Memory B cell (primary cell): ENCODE measurements around the gene VAC14.
"Not testable (repeated sequence)": the region's sequence is repeated elsewhere in the genome, so short reads cannot be mapped to it uniquely, and the experiment has no call there.

ENCODE experiments used
- ATAC-seq: fragments of 150-1000 bp; cut with Tn5 transposase; 2 replicates; pipeline ENCODE4 v1.10.0; 2021; ENCODE audit warnings: low read depth, mild to moderate bottlenecking, moderate library complexity
- DNase-seq, 2 donors: peaks; one replicate each; pipeline ENCODE4 v3.0.0; 2022; ENCODE audit warnings: low spot score in 2 of 2
- H3K27ac Mint-ChIP-seq: one replicate; pipeline ENCODE4 v1.8.0; 2022; ENCODE audit warnings: mild to moderate bottlenecking, moderate library complexity, mixed read lengths
- H3K27me3 Mint-ChIP-seq: one replicate; pipeline ENCODE4 v1.8.0; 2022; ENCODE audit warnings: mixed read lengths
- H3K36me3 Mint-ChIP-seq: one replicate; pipeline ENCODE4 v1.8.0; 2022; ENCODE audit warnings: mild to moderate bottlenecking, mixed read lengths
- H3K4me1 Mint-ChIP-seq: one replicate; pipeline ENCODE4 v1.8.0; 2022; ENCODE audit warnings: mixed read lengths
- H3K4me3 Mint-ChIP-seq: one replicate; pipeline ENCODE4 v1.8.0; 2022; ENCODE audit warnings: mild to moderate bottlenecking, moderate library complexity, mixed read lengths
- H3K9me3 Mint-ChIP-seq: one replicate; pipeline ENCODE4 v1.8.0; 2022; ENCODE audit warnings: mixed read lengths

VAC14 gene

GRCh38 chr16:70648606-70649005 lies 152.4 kb downstream of the VAC14 start:
- no peak for DNase-seq
- peaks cover under 1% of the 10 kb centered on the region for H3K4me1 Mint-ChIP-seq
- no peaks in the 10 kb centered on the region for H3K9me3 Mint-ChIP-seq
- ATAC-seq = no peak
- H3K27me3 Mint-ChIP-seq = peaks cover 10% of the 10 kb centered on the region
- no peak overlapping the region for H3K27ac Mint-ChIP-seq
- H3K4me3 Mint-ChIP-seq = no peak overlapping the region
- no peaks in the 10 kb centered on the region for H3K36me3 Mint-ChIP-seq

- ATAC-seq = no peak
- H3K36me3 Mint-ChIP-seq = no peaks in the 10 kb centered on the region
- no peaks in the 10 kb centered on the region for H3K4me1 Mint-ChIP-seq
- DNase-seq = no peak
- peaks cover 11% of the 10 kb centered on the region for H3K27me3 Mint-ChIP-seq
- H3K27ac Mint-ChIP-seq = no peak overlapping the region
- H3K4me3 Mint-ChIP-seq = no peak overlapping the region
- no peaks in the 10 kb centered on the region for H3K9me3 Mint-ChIP-seq
Measured at GRCh38 chr16:70647441-70648359, 153.3 kb downstream of the VAC14 start.

- Mint-ChIP-seq H3K27me3 (peaks cover 15% of the 10 kb centered on the region), H3K27ac (no peak within 1 kb of the TSS), H3K4me1 (no peaks in the 10 kb centered on the region), H3K9me3 (no peaks in the 10 kb centered on the region), H3K4me3 (no peak within 1 kb of the TSS), H3K36me3 (no peaks in the 10 kb centered on the region)
- DNase-seq (no peak), ATAC-seq (no peak)
Measured at GRCh38 chr16:70646260-70647241, 154.4 kb downstream of the VAC14 start, which contains the start of gene IL34. Gene IL34, plus strand, starts transcription at chr16:70646559. Its CDS starts 389 bp downstream, at chr16:70646948.

GRCh38 chr16:70644763-70645597 lies 156.0 kb downstream of the VAC14 start:
- Mint-ChIP-seq H3K27ac (peak overlapping the region; percentile 39), H3K9me3 (no peaks in the 10 kb centered on the region), H3K27me3 (peaks cover 15% of the 10 kb centered on the region), H3K36me3 (no peaks in the 10 kb centered on the region), H3K4me1 (no peaks in the 10 kb centered on the region), H3K4me3 (no peak overlapping the region)
- ATAC-seq (no peak), DNase-seq (no peak)

GRCh38 chr16:70643264-70643663 lies 157.7 kb downstream of the VAC14 start:
- H3K27ac Mint-ChIP-seq, H3K4me3 Mint-ChIP-seq, H3K9me3 Mint-ChIP-seq, H3K4me1 Mint-ChIP-seq, DNase-seq, ATAC-seq, H3K36me3 Mint-ChIP-seq: not testable (repeated sequence)
- H3K27me3 Mint-ChIP-seq = peaks cover 15% of the 10 kb centered on the region

GRCh38 chr16:70642633-70643032 lies 158.3 kb downstream of the VAC14 start:
- H3K4me3 Mint-ChIP-seq = no peak overlapping the region
- no peak overlapping the region for H3K27ac Mint-ChIP-seq
- DNase-seq (no peak), ATAC-seq (no peak)
- H3K9me3 Mint-ChIP-seq = no peaks in the 10 kb centered on the region
- no peaks in the 10 kb centered on the region for H3K36me3 Mint-ChIP-seq
- peaks cover 11% of the 10 kb centered on the region for H3K27me3 Mint-ChIP-seq
- no peaks in the 10 kb centered on the region for H3K4me1 Mint-ChIP-seq

GRCh38 chr16:70638814-70639792 lies 161.9 kb downstream of the VAC14 start:
- DNase-seq (no peak), ATAC-seq (no peak)
- Mint-ChIP-seq H3K27me3 (peaks cover 6% of the 10 kb centered on the region), H3K4me3 (no peak overlapping the region), H3K27ac (no peak overlapping the region), H3K36me3 (no peaks in the 10 kb centered on the region), H3K4me1 (no peaks in the 10 kb centered on the region), H3K9me3 (no peaks in the 10 kb centered on the region)
